ENCODE results near the gene PSMD4.

Gene PSMD4

DNA sequence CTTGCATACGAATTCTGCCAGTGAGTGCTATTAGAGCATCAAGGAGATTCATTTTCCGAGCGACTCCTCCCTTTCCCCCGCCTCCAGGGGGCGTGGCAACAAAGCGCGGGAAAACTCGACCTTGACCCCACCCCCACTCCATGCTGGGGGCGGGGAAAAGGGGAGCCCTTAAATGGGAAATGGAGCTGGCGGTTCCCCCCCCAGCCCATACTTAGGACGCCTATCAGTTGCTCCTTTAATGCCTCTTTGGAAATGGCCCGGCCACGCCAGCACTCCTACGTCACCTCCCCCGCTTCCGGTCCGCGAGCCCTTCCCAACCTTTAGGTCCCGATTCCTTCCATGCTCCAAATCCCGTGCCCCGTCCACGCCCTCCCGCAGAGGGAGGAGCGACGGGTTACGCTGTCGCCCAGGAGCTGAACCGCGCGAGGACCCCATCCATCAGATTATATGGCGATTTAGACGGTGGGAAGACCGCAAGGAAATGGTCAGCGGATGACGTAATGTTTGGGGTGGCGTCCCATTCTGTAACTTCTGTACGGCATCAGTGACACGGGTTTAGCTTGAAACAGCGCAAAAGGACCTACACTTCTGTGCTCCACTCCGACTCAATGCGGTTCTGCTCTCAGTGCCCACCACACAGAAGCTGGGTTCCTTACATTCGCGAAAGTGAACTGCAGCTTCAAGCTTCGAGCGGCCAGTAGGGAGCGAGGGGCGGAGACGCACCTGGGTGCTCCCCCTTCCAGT lies 26.9 kb downstream of the PSMD4 start:
- TF ChIP-seq, protein P1, sequence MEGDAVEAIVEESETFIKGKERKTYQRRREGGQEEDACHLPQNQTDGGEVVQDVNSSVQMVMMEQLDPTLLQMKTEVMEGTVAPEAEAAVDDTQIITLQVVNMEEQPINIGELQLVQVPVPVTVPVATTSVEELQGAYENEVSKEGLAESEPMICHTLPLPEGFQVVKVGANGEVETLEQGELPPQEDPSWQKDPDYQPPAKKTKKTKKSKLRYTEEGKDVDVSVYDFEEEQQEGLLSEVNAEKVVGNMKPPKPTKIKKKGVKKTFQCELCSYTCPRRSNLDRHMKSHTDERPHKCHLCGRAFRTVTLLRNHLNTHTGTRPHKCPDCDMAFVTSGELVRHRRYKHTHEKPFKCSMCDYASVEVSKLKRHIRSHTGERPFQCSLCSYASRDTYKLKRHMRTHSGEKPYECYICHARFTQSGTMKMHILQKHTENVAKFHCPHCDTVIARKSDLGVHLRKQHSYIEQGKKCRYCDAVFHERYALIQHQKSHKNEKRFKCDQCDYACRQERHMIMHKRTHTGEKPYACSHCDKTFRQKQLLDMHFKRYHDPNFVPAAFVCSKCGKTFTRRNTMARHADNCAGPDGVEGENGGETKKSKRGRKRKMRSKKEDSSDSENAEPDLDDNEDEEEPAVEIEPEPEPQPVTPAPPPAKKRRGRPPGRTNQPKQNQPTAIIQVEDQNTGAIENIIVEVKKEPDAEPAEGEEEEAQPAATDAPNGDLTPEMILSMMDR (IDR thresholded peaks at IDR 0.05) = no peak
- no peaks in the 10 kb centered on the region for H3K9me3 Mint-ChIP-seq
- H3K4me3 Mint-ChIP-seq = peak overlapping the region; percentile 93
- peak; percentile 94 for DNase-seq
- no peaks in the 10 kb centered on the region for H3K36me3 Mint-ChIP-seq (ENCODE audit: low read depth)
- H3K27ac Mint-ChIP-seq = peak overlapping the region; percentile 100
- peaks cover 29% of the 10 kb centered on the region for H3K4me1 Mint-ChIP-seq
- H3K27me3 Mint-ChIP-seq (ENCODE audit: low read depth, poor library complexity) = peaks cover 17% of the 10 kb centered on the region

DNA sequence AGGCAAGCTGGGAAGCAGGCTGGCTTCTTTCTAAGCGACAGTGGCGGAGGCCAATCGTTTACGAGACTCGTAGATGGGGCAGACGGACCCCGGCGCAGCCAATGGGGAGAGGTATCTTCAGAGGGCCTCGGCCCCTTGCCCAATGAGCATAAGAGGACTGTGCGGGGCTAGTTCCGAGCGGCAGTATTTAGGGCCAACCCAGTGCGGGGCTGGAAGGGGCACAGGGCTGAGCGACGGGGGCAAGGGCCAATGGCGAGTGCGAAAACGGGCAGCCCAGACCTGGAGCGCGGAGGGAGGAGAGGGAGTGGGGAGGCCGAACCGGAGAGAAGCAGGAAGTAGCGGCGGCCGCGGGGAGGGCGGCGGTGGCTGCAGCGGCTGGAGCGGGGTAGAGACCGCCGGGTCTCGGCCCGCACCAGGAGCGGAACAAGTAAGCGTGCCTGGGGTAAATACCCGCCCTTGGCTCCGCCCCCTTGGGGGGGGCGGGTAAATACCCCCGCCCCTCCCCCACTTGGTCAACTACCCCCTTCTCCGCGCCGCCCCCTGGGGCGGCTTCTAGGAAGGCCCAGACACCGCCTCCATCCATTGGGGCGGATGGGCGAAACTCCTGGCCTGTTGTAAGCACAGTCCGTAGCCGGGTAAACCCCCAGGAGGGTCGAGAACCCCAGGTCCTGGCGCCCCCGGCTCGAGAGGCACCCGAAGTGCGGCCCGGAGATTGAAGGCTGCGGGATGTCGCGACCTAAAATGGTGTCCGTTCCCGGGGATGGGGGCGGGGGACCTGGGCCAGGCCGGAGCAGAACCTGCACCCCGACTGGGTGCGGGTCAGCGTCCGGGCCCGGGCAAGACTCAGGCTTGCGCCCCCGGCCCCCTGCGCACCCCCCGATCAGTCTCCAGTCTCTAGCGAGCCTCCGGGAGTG lies 27.7 kb downstream of the PSMD4 start, which contains the start of gene ZNF687:
ZNF687 (plus strand) TSS at position 331 of the 914 bp plus-strand sequence. CDS start 3,993 bp downstream, outside the sequence.
- DNase-seq = peak; percentile 99
- TF ChIP-seq, protein P1 (IDR thresholded peaks at IDR 0.05) = no peak
- H3K27ac Mint-ChIP-seq = peak within 1 kb of the TSS; percentile 100
- peaks cover 29% of the 10 kb centered on the region for H3K4me1 Mint-ChIP-seq
- H3K9me3 Mint-ChIP-seq = no peaks in the 10 kb centered on the region
- H3K4me3 Mint-ChIP-seq = peak within 1 kb of the TSS; percentile 93
- H3K36me3 Mint-ChIP-seq (ENCODE audit: low read depth) = peaks cover 5% of the 10 kb centered on the region
- peaks cover 17% of the 10 kb centered on the region for H3K27me3 Mint-ChIP-seq (ENCODE audit: low read depth, poor library complexity)

DNA sequence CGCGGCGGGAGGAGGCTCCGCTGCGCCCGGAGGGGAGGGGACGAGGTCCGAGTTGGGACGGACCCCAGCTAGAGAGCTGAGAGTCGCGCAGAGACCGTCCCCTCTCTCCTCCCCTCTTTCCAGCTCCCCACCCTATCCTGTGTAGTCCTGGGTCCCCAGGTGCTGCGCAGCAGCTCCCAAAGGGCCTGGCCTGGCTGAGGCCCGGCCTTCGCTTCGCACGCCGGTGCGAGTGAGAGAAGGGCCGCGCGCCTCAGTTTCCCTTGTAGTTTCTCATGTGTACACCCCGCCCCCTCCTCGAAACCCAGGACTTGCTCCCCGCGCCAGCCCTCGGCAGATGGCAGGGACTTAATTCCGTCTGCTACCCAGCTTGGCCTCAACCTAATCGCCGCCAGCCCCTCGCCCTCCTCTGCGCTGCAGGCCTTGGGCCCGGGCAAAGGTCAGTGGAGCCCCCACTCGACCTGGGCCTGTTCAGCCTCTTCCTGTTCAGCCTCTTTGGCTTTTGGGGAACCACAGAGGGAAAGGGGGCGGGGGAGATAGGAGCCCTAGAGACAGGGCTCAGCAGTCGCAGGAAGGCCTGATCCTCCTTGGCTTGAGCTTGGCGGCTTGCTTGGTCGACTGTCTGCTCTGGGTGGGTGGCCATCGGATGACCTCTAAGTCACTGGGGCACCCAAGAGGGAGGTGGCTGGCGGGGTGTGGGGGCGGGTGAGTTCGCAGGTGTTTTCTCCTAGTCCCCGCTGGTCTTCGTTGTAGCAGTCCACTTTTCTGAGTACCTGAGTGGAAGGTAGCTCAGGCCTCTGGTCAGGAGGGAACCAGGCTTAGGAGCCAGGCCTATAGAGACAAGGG lies 28.6 kb downstream of the PSMD4 start:
- Mint-ChIP-seq H3K9me3 (no peaks in the 10 kb centered on the region), H3K4me3 (peak overlapping the region; percentile 90), H3K27ac (peak overlapping the region; percentile 59), H3K27me3 (ENCODE audit: low read depth, poor library complexity) (peaks cover 10% of the 10 kb centered on the region), H3K36me3 (ENCODE audit: low read depth) (peaks cover 5% of the 10 kb centered on the region), H3K4me1 (peaks cover 29% of the 10 kb centered on the region)
- TF ChIP-seq, protein P1 (IDR thresholded peaks at IDR 0.05) = no peak
- peak; percentile 40 for DNase-seq

DNA sequence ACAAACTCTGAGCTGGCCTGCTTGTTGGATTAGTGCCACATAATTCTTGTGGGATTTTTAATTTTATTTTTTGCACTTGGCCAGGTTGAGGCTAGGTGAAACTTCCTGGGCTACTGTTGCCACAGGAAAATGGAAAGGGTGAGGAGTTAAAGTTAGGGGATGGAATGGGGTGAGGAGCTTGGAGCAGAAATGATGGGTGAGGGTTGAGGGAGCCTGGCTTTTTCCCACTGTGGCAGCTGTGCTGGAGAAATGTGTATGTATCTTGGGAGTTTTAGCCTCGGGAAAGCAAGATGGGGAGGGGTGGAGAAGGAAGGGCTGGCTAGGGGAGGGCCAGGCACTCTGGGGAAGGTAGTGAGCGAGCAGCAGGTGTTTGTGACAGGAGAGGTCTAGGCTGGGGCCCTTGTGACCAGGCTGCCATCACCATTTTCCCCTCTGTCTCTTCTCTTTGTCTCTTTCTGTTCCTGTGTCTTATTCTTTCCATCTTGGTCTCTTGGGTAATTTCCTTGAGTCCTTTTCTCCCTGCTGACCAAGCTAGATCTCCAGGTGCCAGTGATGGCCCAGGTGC lies 29.6 kb downstream of the PSMD4 start:
- TF ChIP-seq, protein P1 (IDR thresholded peaks at IDR 0.05) = no peak

GRCh38 chr1:151286619-151287340 lies 32.2 kb downstream of the PSMD4 start:
- peaks cover 14% of the 10 kb centered on the region for H3K36me3 Mint-ChIP-seq (ENCODE audit: low read depth)
- TF ChIP-seq, protein P1 (IDR thresholded peaks at IDR 0.05) = no peak
- DNase-seq = no peak
- H3K27me3 Mint-ChIP-seq (ENCODE audit: low read depth, poor library complexity) = peaks cover 4% of the 10 kb centered on the region
- H3K9me3 Mint-ChIP-seq = no peaks in the 10 kb centered on the region
- H3K4me3 Mint-ChIP-seq = no peak overlapping the region
- H3K27ac Mint-ChIP-seq = no peak overlapping the region
- peaks cover 29% of the 10 kb centered on the region for H3K4me1 Mint-ChIP-seq

More for the DNA sequence above, 29.6 kb downstream of the PSMD4 start:
- Mint-ChIP-seq H3K27me3 (ENCODE audit: low read depth, poor library complexity) (peaks cover 6% of the 10 kb centered on the region), H3K4me1 (peaks cover 29% of the 10 kb centered on the region), H3K9me3 (no peaks in the 10 kb centered on the region), H3K4me3 (peak overlapping the region; percentile 90), H3K27ac (peak overlapping the region; percentile 83), H3K36me3 (ENCODE audit: low read depth) (peaks cover 14% of the 10 kb centered on the region)
- DNase-seq = no peak
